Fibroblast of lung (primary cell): ENCODE results near the gene AKR1B15. TPM values are rescaled to one million over a fixed set of nuclear protein-coding genes. Genes with fewer than 3 reads are reported as not detected.

Source experiments
- DNase-seq, 2 donors: peaks; one replicate each; pipeline versions ENCODE4 v3.0.0 to v3.0.0-alpha.2; 2010; ENCODE audit warnings: low read depth in 2 of 2
- H2AFZ ChIP-seq: 2 replicates; pipeline ENCODE4 v1.5.1; 2012; ENCODE audit warnings: low read length, control low read depth, inconsistent platforms
- H3K27ac ChIP-seq: 2 replicates; pipeline ENCODE4 v1.5.1; 2011; ENCODE audit warnings: low read length, control low read depth; ENCODE audit not compliant: insufficient read depth
- H3K27me3 ChIP-seq: 2 replicates; pipeline ENCODE4 v1.5.1; 2011; ENCODE audit warnings: mild to moderate bottlenecking, low read length; ENCODE audit not compliant: control insufficient read depth, insufficient read depth
- H3K36me3 ChIP-seq: 2 replicates; pipeline ENCODE4 v1.5.1; 2011; ENCODE audit warnings: low read length; ENCODE audit not compliant: control insufficient read depth, insufficient read depth
- H3K4me1 ChIP-seq: 2 replicates; pipeline ENCODE4 v1.5.1; 2011; ENCODE audit warnings: low read length; ENCODE audit not compliant: control insufficient read depth, insufficient read depth; ENCODE audit errors: extremely low read depth
- H3K4me2 ChIP-seq: 2 replicates; pipeline ENCODE4 v1.5.1; 2011; ENCODE audit warnings: low read length, control low read depth; ENCODE audit not compliant: insufficient read depth; ENCODE audit errors: extremely low read depth
- H3K4me3 ChIP-seq, 4 experiments: fragments of 200-600 bp in 1 of 4; sonication (generic) in 1 of 4; replicated peaks in 1 of 4; 2 replicates each; pipeline ENCODE4 v1.5.1; 2011 to 2016; ENCODE audit warnings: low read length in 4 of 4, low read depth in 3 of 4, mild to moderate bottlenecking in 3 of 4, control low read depth in 2 of 4, inconsistent platforms in 1 of 4, mixed read lengths in 1 of 4; ENCODE audit not compliant: insufficient read depth in 1 of 4; ENCODE audit errors: control extremely low read depth in 1 of 4
- H3K79me2 ChIP-seq: 2 replicates; pipeline ENCODE4 v1.5.1; 2012; ENCODE audit warnings: mild to moderate bottlenecking, low read length, inconsistent platforms; ENCODE audit not compliant: control insufficient read depth, insufficient read depth
- H3K9ac ChIP-seq: 2 replicates; pipeline ENCODE4 v1.5.1; 2011; ENCODE audit warnings: mild to moderate bottlenecking, low read length, control low read depth; ENCODE audit not compliant: insufficient read depth
- H3K9me3 ChIP-seq: 2 replicates; pipeline ENCODE4 v1.5.1; 2012; ENCODE audit warnings: low read depth, low read length; ENCODE audit not compliant: control insufficient read depth, insufficient read depth
- H4K20me1 ChIP-seq: 2 replicates; pipeline ENCODE4 v1.5.1; 2011; ENCODE audit warnings: low read length; ENCODE audit not compliant: control insufficient read depth, insufficient read depth; ENCODE audit errors: extremely low read depth
- CTCF ChIP-seq, 2 donors: IDR thresholded peaks in 1 of 2; conservative IDR thresholded peaks in 1 of 2; 1 replicate in 1 of 2; 2 replicates in 1 of 2; pipeline ENCODE4 v1.5.1; 2011 to 2012; ENCODE audit warnings: low read length in 2 of 2, control low read depth in 1 of 2, inconsistent platforms in 1 of 2, low read depth in 1 of 2, mild to moderate bottlenecking in 1 of 2
- EZH2 ChIP-seq: IDR thresholded peaks from 2 replicates; pipeline ENCODE4 v1.5.1; 2012; ENCODE audit warnings: low read length, control low read depth, mild to moderate bottlenecking; ENCODE audit errors: missing control alignments
- polyA plus RNA-seq, 2 donors: library from polyadenylated mRNA; depleted of rRNA in 1 of 2; stranded (reverse) in 1 of 2; unstranded in 1 of 2; fragments of >200 nt; gene quantifications; 2 replicates each; pipeline ENCODE4 v1.2.1, GENCODE V29; 2011 to 2012; ENCODE audit warnings: missing spikeins in 1 of 2
- total RNA-seq: library from RNA; depleted of rRNA; stranded (reverse); fragments of >200 nt; gene quantifications from 2 replicates; pipeline ENCODE4 v1.2.1, GENCODE V29; 2014

AKR1B15 gene
- total and polyA plus RNA-seq, 2 donors (not counting 1 experiment from before 2014, with no cell fraction given) = not detected

- Histone ChIP-seq H3K4me3 (no peak overlapping the region), H3K9ac (no peak overlapping the region), H2AFZ (no peak overlapping the region), H3K27me3 (peaks cover 5% of the 10 kb centered on the region), H3K36me3 (no peaks in the 10 kb centered on the region), H3K27ac (no peak overlapping the region), H4K20me1 (no peaks in the 10 kb centered on the region), H3K4me1 (no peaks in the 10 kb centered on the region), H3K9me3 (no peaks in the 10 kb centered on the region), H3K79me2 (no peaks in the 10 kb centered on the region), H3K4me2 (no peak overlapping the region)
- no peak for DNase-seq
- TF ChIP-seq EZH2 (no peak), CTCF (conservative IDR thresholded peaks at IDR 0.05 in 1 of 2, IDR thresholded peaks at IDR 0.05 in 1 of 2; ENCODE audit: low read depth in 1 of 2, low read length in 2 of 2) (no peak)
Observed at GRCh38 chr7:134530460-134530859, 18.4 kb upstream of the AKR1B15 start.

GRCh38 chr7:134532180-134532953 is 16.5 kb upstream of the AKR1B15 start:
- DNase-seq = no peak
- TF ChIP-seq CTCF (conservative IDR thresholded peaks at IDR 0.05 in 1 of 2, IDR thresholded peaks at IDR 0.05 in 1 of 2; ENCODE audit: low read depth in 1 of 2, low read length in 2 of 2) (no peak), EZH2 (no peak)
- H3K4me3 ChIP-seq = no peak overlapping the region
- H3K79me2 ChIP-seq = no peaks in the 10 kb centered on the region
- H4K20me1 ChIP-seq = no peaks in the 10 kb centered on the region
- no peaks in the 10 kb centered on the region for H3K4me1 ChIP-seq
- H3K9ac ChIP-seq = no peak overlapping the region
- no peaks in the 10 kb centered on the region for H3K36me3 ChIP-seq
- peaks cover 5% of the 10 kb centered on the region for H3K27me3 ChIP-seq
- no peaks in the 10 kb centered on the region for H3K9me3 ChIP-seq
- no peak overlapping the region for H3K4me2 ChIP-seq
- H2AFZ ChIP-seq = no peak overlapping the region
- no peak overlapping the region for H3K27ac ChIP-seq

- no peaks in the 10 kb centered on the region for H3K36me3 ChIP-seq
- no peak for DNase-seq
- no peaks in the 10 kb centered on the region for H4K20me1 ChIP-seq
- H3K9me3 ChIP-seq = no peaks in the 10 kb centered on the region
- peaks cover 5% of the 10 kb centered on the region for H3K27me3 ChIP-seq
- no peak overlapping the region for H3K9ac ChIP-seq
- H3K4me2 ChIP-seq = no peak overlapping the region
- TF ChIP-seq EZH2 = no peak
- TF ChIP-seq CTCF (conservative IDR thresholded peaks at IDR 0.05 in 1 of 2, IDR thresholded peaks at IDR 0.05 in 1 of 2; ENCODE audit: low read depth in 1 of 2, low read length in 2 of 2) = no peak
- H3K27ac ChIP-seq = no peak overlapping the region
- no peaks in the 10 kb centered on the region for H3K79me2 ChIP-seq
- no peak overlapping the region for H2AFZ ChIP-seq
- no peaks in the 10 kb centered on the region for H3K4me1 ChIP-seq
- H3K4me3 ChIP-seq = no peak overlapping the region
Observed at GRCh38 chr7:134532954-134533218, 16.0 kb upstream of the AKR1B15 start.
